OCI-LY3 (cell line): ENCODE data around the gene PRAMEF12.

Experiments used
- H2AFZ ChIP-seq: fragments of 200-600, 300-600 bp; shearing (Covaris generic); 2 replicates; pipeline ENCODE4 v1.6.0; 2014; ENCODE audit warnings: antibody characterized with exemption, low read depth, low read length
- H3K27ac ChIP-seq: fragments of 200-600, 300-600 bp; sonication (generic); 2 replicates; pipeline ENCODE4 v1.5.1; 2014; ENCODE audit warnings: mild to moderate bottlenecking, low read length, moderate library complexity, mixed read lengths
- H3K27me3 ChIP-seq: fragments of 200-600, 300-600 bp; sonication (generic); 2 replicates; pipeline ENCODE4 v1.6.1; 2014; ENCODE audit warnings: low read depth, low read length, mixed read lengths
- H3K36me3 ChIP-seq: fragments of 200-600, 300-600 bp; sonication (generic); replicated peaks from 2 replicates; pipeline ENCODE3; 2014; ENCODE audit warnings: low read depth, low read length, mixed read lengths
- H3K4me1 ChIP-seq: fragments of 300-600, 200-600 bp; sonication (generic); 2 replicates; pipeline ENCODE4 v1.6.1; 2014; ENCODE audit warnings: low read length, mixed read lengths
- H3K4me2 ChIP-seq: fragments of 200-600, 300-600 bp; sonication (generic); 2 replicates; pipeline ENCODE4 v1.6.1; 2014; ENCODE audit warnings: low read length, mixed read lengths
- H3K4me3 ChIP-seq: fragments of 300-600, 200-600 bp; sonication (generic); 2 replicates; pipeline ENCODE4 v1.5.1; 2014; ENCODE audit warnings: antibody characterized with exemption, mild to moderate bottlenecking, low read length, moderate library complexity
- H3K79me2 ChIP-seq: fragments of 300-600, 200-600 bp; shearing (Covaris generic); 2 replicates; pipeline ENCODE4 v1.6.1; 2014; ENCODE audit warnings: mild to moderate bottlenecking, low read length, mixed read lengths
- H3K9ac ChIP-seq: fragments of 300-600, 200-600 bp; shearing (Covaris generic); 2 replicates; pipeline ENCODE4 v1.6.0; 2014; ENCODE audit warnings: mild to moderate bottlenecking, low read length, moderate library complexity
- H3K9me3 ChIP-seq: fragments of 200-600, 300-600 bp; shearing (Covaris generic); 2 replicates; pipeline ENCODE4 v1.6.1; 2014; ENCODE audit warnings: low read length, mixed read lengths; ENCODE audit not compliant: insufficient read depth
- H4K20me1 ChIP-seq: fragments of 200-600, 300-600 bp; sonication (generic); 2 replicates; pipeline ENCODE4 v1.6.1; 2016; ENCODE audit warnings: low read length, mixed read lengths; ENCODE audit not compliant: insufficient read depth
- CTCF ChIP-seq: fragments of 200-600, 300-600 bp; sonication (generic); IDR thresholded peaks from 2 replicates; pipeline ENCODE4 v1.5.1; 2014; ENCODE audit warnings: antibody characterized with exemption, low read length, low read depth
- EZH2phosphoT487 ChIP-seq: fragments of 200-600 bp; shearing (Covaris generic); IDR thresholded peaks from 2 replicates; pipeline ENCODE4 v1.6.1; 2018; ENCODE audit warnings: antibody characterized with exemption, mixed run types, low read depth

The PRAMEF12 gene

DNA sequence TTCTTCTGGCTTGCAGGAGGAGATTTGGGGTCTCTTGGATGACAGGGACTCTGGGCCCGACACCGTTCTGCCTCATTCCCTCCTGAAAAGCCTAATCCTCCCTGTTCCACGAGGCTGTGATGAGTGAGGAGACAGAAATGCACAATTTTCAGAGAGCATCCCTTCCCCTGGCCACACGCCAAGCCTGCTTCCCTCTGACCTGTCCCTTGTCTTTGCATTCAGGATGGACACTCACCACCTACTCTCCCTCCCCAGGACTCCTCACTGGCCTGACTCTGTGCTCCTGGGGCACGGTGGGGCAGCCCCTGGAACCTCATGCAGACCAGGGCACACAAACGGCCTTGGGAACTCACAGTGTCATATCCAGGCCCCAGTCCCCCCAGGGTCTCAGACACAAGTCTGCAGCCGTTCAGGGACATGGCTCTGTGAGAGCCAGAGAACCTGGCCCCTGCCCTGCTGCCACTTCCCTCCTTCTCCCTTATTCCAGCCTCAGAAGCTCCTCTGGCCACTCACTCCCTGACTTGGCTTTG, 3.5 kb upstream of the PRAMEF12 start:
- no peak overlapping the region for H3K4me2 ChIP-seq
- H3K4me3 ChIP-seq, result no peak overlapping the region
- TF ChIP-seq CTCF (no peak), EZH2phosphoT487 (no peak)
- H4K20me1 ChIP-seq, result no peaks in the 10 kb centered on the region
- H3K79me2 ChIP-seq, result no peaks in the 10 kb centered on the region
- H3K27ac ChIP-seq, result no peak overlapping the region
- no peaks in the 10 kb centered on the region for H3K4me1 ChIP-seq
- H3K36me3 ChIP-seq, result no peaks in the 10 kb centered on the region
- H3K9me3 ChIP-seq, result no peaks in the 10 kb centered on the region
- H2AFZ ChIP-seq, result no peak overlapping the region
- H3K27me3 ChIP-seq, result no peaks in the 10 kb centered on the region
- no peak overlapping the region for H3K9ac ChIP-seq

- no peaks in the 10 kb centered on the region for H3K79me2 ChIP-seq
- no peaks in the 10 kb centered on the region for H3K4me1 ChIP-seq
- H4K20me1 ChIP-seq, result no peaks in the 10 kb centered on the region
- H3K9ac ChIP-seq, result no peak overlapping the region
- no peak overlapping the region for H3K4me2 ChIP-seq
- TF ChIP-seq EZH2phosphoT487 (no peak), CTCF (no peak)
- H3K27ac ChIP-seq, result no peak overlapping the region
- no peaks in the 10 kb centered on the region for H3K36me3 ChIP-seq
- no peak overlapping the region for H2AFZ ChIP-seq
- H3K9me3 ChIP-seq, result no peaks in the 10 kb centered on the region
- no peak overlapping the region for H3K4me3 ChIP-seq
- no peaks in the 10 kb centered on the region for H3K27me3 ChIP-seq
Observed at GRCh38 chr1:12770620-12771019, 2.9 kb upstream of the PRAMEF12 start.

- Histone ChIP-seq H3K27ac (no peak overlapping the region), H3K4me3 (no peak overlapping the region), H2AFZ (no peak overlapping the region), H3K79me2 (no peaks in the 10 kb centered on the region), H4K20me1 (no peaks in the 10 kb centered on the region), H3K4me2 (no peak overlapping the region), H3K9ac (no peak overlapping the region), H3K4me1 (no peaks in the 10 kb centered on the region), H3K27me3 (no peaks in the 10 kb centered on the region), H3K9me3 (no peaks in the 10 kb centered on the region), H3K36me3 (no peaks in the 10 kb centered on the region)
- no peak for TF ChIP-seq EZH2phosphoT487
- no peak for TF ChIP-seq CTCF
Observed at GRCh38 chr1:12771186-12771585, 2.4 kb upstream of the PRAMEF12 start.

DNA sequence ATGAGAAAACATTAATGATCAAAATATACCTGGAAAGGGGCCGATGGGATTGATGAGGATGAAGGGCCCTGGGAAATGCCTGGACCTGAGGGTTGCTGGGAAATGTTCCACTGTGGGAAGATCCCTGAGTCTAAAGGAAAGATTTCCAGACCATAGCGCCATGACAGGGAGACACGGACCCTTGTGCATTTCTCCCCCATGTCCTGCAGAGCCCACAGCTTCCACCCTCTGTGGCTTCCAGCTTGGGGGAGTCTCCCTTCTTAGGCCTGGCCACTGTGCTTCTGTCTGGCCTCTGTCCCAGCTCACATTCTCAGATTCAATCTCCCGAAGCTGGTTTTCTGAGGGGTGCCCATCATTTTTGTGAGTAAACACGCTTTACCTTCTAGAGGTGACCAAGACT, 1.0 kb upstream of the PRAMEF12 start:
- Histone ChIP-seq H3K9me3 (no peaks in the 10 kb centered on the region), H3K27me3 (no peaks in the 10 kb centered on the region), H3K9ac (no peak overlapping the region), H3K27ac (no peak overlapping the region), H3K4me3 (no peak overlapping the region), H2AFZ (no peak overlapping the region), H3K79me2 (no peaks in the 10 kb centered on the region), H3K36me3 (no peaks in the 10 kb centered on the region), H3K4me2 (no peak overlapping the region), H3K4me1 (no peaks in the 10 kb centered on the region), H4K20me1 (no peaks in the 10 kb centered on the region)
- TF ChIP-seq EZH2phosphoT487 (no peak), CTCF (no peak)
